GM06990 (cell line): ENCODE data around the gene ZC3H6.
"Not testable (repeated sequence)": the region's sequence is repeated elsewhere in the genome, so short reads cannot be mapped to it uniquely, and the experiment has no call there.

Experiments
- DNase-seq: peaks from one replicate; pipeline ENCODE4 v3.0.0-alpha.2; 2011; ENCODE audit not compliant: insufficient read length; ENCODE audit errors: extremely low read depth
- H3K27me3 ChIP-seq: replicated peaks from 2 replicates; pipeline ENCODE4 v1.6.0; 2011; ENCODE audit warnings: low read length; ENCODE audit not compliant: control insufficient read depth, insufficient read depth
- H3K36me3 ChIP-seq: 2 replicates; pipeline ENCODE4 v1.5.1; 2011; ENCODE audit warnings: low read length; ENCODE audit not compliant: control insufficient read depth, insufficient read depth
- H3K4me3 ChIP-seq: replicated peaks from 2 replicates; pipeline ENCODE4 v1.5.1; 2011; ENCODE audit warnings: low read depth, mild to moderate bottlenecking, control low read depth, low read length

Gene ZC3H6

GRCh38 chr2:112354335-112354734 is 78.9 kb downstream of the ZC3H6 start:
- H3K36me3 ChIP-seq, H3K27me3 ChIP-seq, H3K4me3 ChIP-seq, DNase-seq: not testable (repeated sequence)

GRCh38 chr2:112360055-112360454 is 84.7 kb downstream of the ZC3H6 start:
- H3K4me3 ChIP-seq, DNase-seq, H3K36me3 ChIP-seq, H3K27me3 ChIP-seq: not testable (repeated sequence)
